DOHH2 (cell line): ENCODE results near the gene GSS.

Source experiments
- H3F3A ChIP-seq: fragments of 200-600 bp; sonication (generic), shearing (Covaris generic); 2 replicates; pipeline ENCODE4 v1.6.0; 2016; ENCODE audit warnings: antibody characterized with exemption, mild to moderate bottlenecking; ENCODE audit not compliant: control insufficient read depth, insufficient read depth
- H3K27ac ChIP-seq: fragments of 200-600 bp; sonication (generic); 2 replicates; pipeline ENCODE4 v1.5.1; 2014; ENCODE audit warnings: low read depth, mild to moderate bottlenecking, low read length, moderate library complexity
- H3K27me3 ChIP-seq: fragments of 200-600 bp; sonication (generic); 2 replicates; pipeline ENCODE4 v1.6.1; 2014; ENCODE audit warnings: mild to moderate bottlenecking, low read length, mixed read lengths; ENCODE audit not compliant: control insufficient read depth
- H3K36me3 ChIP-seq: fragments of 200-600 bp; sonication (generic); 2 replicates; pipeline ENCODE4 v1.6.1; 2014; ENCODE audit warnings: mild to moderate bottlenecking, low read length, moderate library complexity, mixed read lengths; ENCODE audit not compliant: control insufficient read depth
- H3K4me1 ChIP-seq: fragments of 200-600 bp; sonication (generic); 2 replicates; pipeline ENCODE4 v1.6.1; 2014; ENCODE audit warnings: mild to moderate bottlenecking, low read length, mixed read lengths; ENCODE audit not compliant: control insufficient read depth
- H3K4me2 ChIP-seq: fragments of 200-600 bp; sonication (generic); 2 replicates; pipeline ENCODE4 v1.6.0; 2014; ENCODE audit warnings: mild to moderate bottlenecking, low read length, moderate library complexity
- H3K4me3 ChIP-seq: fragments of 200-600 bp; sonication (generic); 2 replicates; pipeline ENCODE4 v1.5.1; 2014; ENCODE audit warnings: mild to moderate bottlenecking, low read length, mixed read lengths
- H3K79me2 ChIP-seq: fragments of 200-600 bp; sonication (generic); 2 replicates; pipeline ENCODE4 v1.6.1; 2014; ENCODE audit warnings: mild to moderate bottlenecking, low read length, mixed read lengths; ENCODE audit not compliant: control insufficient read depth
- H3K9me2 ChIP-seq: fragments of 200-600 bp; sonication (generic); replicated peaks from 2 replicates; pipeline ENCODE4 v1.6.1; 2014; ENCODE audit warnings: mild to moderate bottlenecking, low read length, mixed read lengths; ENCODE audit not compliant: control insufficient read depth
- H3K9me3 ChIP-seq: fragments of 200-600 bp; sonication (generic); 2 replicates; pipeline ENCODE4 v1.6.1; 2014; ENCODE audit warnings: antibody characterized with exemption, low read length, mixed read lengths; ENCODE audit not compliant: control insufficient read depth, insufficient read depth
- H4K20me1 ChIP-seq: fragments of 200-600 bp; sonication (generic); 2 replicates; pipeline ENCODE4 v1.6.0; 2014; ENCODE audit warnings: low read depth, mild to moderate bottlenecking, antibody characterized with exemption, low read length, moderate library complexity; ENCODE audit not compliant: control insufficient read depth, insufficient read depth
- EZH2phosphoT487 ChIP-seq: fragments of 200-600 bp; sonication (generic); IDR thresholded peaks from 2 replicates; pipeline ENCODE4 v1.6.1; 2017; ENCODE audit warnings: borderline replicate concordance, mild to moderate bottlenecking, antibody characterized with exemption, low read length, moderate library complexity, mixed read lengths
- TF ChIP-seq, protein P1 (sequence below): fragments of 200-600 bp; sonication (generic); IDR thresholded peaks from one replicate; pipeline ENCODE4 v1.5.1; 2014; ENCODE audit warnings: antibody characterized with exemption, mild to moderate bottlenecking, low read depth, low read length; ENCODE audit not compliant: poor library complexity, severe bottlenecking

The GSS gene

DNA sequence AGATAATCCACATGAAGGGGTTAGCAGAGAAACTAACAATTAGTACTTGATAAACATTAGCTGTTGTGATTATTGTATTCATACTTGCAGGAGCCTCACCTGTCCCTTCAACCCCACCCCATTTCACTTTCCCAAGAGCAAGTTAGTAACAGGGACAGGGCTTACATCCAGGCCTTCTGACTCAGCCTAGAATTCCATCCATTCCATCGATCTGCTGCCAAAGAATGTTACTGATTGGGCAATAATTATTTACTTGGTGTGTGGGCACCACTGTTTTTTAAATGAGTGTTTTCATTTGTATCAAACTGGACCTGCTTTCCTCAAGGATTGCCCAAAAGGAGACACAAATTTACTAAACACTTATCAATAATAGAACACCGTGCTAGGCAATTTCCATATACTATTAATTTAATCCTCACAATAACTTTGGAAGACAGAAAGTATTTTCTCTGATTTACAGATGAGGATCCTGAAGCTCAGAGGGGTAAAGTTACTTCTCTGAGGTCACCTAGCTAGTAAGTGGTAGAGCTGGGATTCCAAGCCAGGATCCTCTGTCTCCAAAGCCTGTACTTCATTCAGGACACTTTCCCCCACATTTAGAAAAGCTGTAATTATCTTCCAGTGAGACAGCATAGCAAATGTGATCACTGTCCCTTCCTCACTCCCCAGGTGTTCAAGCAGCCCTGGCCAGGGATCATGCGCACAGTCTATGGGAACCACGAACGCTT, 32.8 kb downstream of the GSS start:
- Histone ChIP-seq H3K9me2 (no peaks in the 10 kb centered on the region), H3K79me2 (no peaks in the 10 kb centered on the region), H3K4me2 (no peak overlapping the region), H3K27ac (no peak overlapping the region), H3K9me3 (no peaks in the 10 kb centered on the region), H4K20me1 (no peaks in the 10 kb centered on the region), H3K36me3 (no peaks in the 10 kb centered on the region), H3K27me3 (peaks cover 7% of the 10 kb centered on the region), H3F3A (no peaks in the 10 kb centered on the region), H3K4me3 (no peak overlapping the region), H3K4me1 (no peaks in the 10 kb centered on the region)
- TF ChIP-seq EZH2phosphoT487: no peak
- TF ChIP-seq, protein P1, sequence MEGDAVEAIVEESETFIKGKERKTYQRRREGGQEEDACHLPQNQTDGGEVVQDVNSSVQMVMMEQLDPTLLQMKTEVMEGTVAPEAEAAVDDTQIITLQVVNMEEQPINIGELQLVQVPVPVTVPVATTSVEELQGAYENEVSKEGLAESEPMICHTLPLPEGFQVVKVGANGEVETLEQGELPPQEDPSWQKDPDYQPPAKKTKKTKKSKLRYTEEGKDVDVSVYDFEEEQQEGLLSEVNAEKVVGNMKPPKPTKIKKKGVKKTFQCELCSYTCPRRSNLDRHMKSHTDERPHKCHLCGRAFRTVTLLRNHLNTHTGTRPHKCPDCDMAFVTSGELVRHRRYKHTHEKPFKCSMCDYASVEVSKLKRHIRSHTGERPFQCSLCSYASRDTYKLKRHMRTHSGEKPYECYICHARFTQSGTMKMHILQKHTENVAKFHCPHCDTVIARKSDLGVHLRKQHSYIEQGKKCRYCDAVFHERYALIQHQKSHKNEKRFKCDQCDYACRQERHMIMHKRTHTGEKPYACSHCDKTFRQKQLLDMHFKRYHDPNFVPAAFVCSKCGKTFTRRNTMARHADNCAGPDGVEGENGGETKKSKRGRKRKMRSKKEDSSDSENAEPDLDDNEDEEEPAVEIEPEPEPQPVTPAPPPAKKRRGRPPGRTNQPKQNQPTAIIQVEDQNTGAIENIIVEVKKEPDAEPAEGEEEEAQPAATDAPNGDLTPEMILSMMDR: no peak

DNA sequence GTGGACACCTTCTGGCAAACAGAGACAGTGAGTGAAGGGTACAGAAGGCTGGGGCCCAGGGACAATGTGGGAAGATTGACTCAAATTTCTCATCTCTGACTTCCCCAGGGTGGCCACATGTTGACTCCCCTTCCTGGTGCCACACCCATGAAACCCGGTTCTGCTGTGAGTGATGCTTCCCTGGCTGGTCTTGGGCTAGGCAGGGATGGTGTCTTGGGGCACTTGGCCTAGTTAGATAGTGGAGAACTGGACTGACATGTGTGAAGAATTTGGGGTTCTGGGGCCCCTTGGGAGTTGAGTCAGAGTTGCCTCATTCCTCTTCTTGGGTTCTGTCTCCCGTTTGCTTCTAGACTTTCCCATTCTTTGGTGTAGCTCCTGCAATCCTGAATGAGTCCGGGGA, 34.2 kb downstream of the GSS start:
- H3K9me2 ChIP-seq: no peaks in the 10 kb centered on the region
- H3K9me3 ChIP-seq: no peaks in the 10 kb centered on the region
- no peak overlapping the region for H3K27ac ChIP-seq
- no peaks in the 10 kb centered on the region for H4K20me1 ChIP-seq
- H3K4me2 ChIP-seq: no peak overlapping the region
- H3F3A ChIP-seq: no peaks in the 10 kb centered on the region
- H3K79me2 ChIP-seq: no peaks in the 10 kb centered on the region
- peaks cover 7% of the 10 kb centered on the region for H3K27me3 ChIP-seq
- no peak overlapping the region for H3K4me3 ChIP-seq
- H3K4me1 ChIP-seq: no peaks in the 10 kb centered on the region
- no peaks in the 10 kb centered on the region for H3K36me3 ChIP-seq
- TF ChIP-seq, protein P1: no peak
- TF ChIP-seq EZH2phosphoT487: no peak

DNA sequence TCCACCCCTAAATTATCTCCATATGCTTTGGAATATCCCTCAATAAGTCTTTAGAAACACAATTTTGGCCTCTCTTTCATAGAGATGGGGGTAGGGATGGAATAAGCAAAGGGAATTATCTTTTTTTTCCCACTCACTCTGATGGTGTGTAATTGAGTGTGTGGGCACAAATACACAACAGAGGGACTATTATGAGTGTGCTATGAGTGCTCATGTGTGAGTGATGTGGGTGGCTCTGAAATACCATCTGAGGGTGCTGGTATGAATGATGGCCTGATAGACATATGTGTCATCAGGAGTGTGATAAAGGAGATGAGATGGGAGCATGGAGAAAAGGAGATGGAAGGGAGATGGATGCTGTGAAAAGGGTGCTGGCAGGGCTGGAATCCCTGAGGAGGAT, 35.6 kb downstream of the GSS start:
- Histone ChIP-seq H3K27ac (no peak overlapping the region), H3K9me2 (no peaks in the 10 kb centered on the region), H4K20me1 (no peaks in the 10 kb centered on the region), H3K36me3 (no peaks in the 10 kb centered on the region), H3K4me2 (no peak overlapping the region), H3K79me2 (no peaks in the 10 kb centered on the region), H3K27me3 (peaks cover 7% of the 10 kb centered on the region), H3K9me3 (no peaks in the 10 kb centered on the region), H3F3A (no peaks in the 10 kb centered on the region), H3K4me1 (no peaks in the 10 kb centered on the region), H3K4me3 (no peak overlapping the region)
- TF ChIP-seq EZH2phosphoT487: no peak
- TF ChIP-seq, protein P1: no peak
